NCI-H2107 treated with DMSO at 0.1 percent for 48 hours (cell line): ENCODE measurements around the gene CLEC2A.
"Not testable (repeated sequence)": the region's sequence is repeated elsewhere in the genome, so short reads cannot be mapped to it uniquely, and the experiment has no call there.

Experiments
- DNase-seq: peaks from one replicate; lab custom pipeline; 2025; ENCODE audit not compliant: unreplicated experiment; lab: John Stamatoyannopoulos, UW

Gene CLEC2A

GRCh38 chr12:9883175-9883574 lies 49.0 kb downstream of the CLEC2A start:
- DNase-seq: no peak

GRCh38 chr12:9881988-9882387 lies 50.2 kb downstream of the CLEC2A start:
- DNase-seq: no peak

GRCh38 chr12:9881246-9881645 lies 50.9 kb downstream of the CLEC2A start, which contains the start of gene KLRF2:
Gene KLRF2 (plus strand): TSS chr12:9881489. CDS start chr12:9881596, 107 bp downstream.
- DNase-seq: no peak

- DNase-seq: no peak
These were observed 51.6 kb downstream of the CLEC2A start for GRCh38 chr12:9880532-9881078.

GRCh38 chr12:9876120-9876519 lies 56.0 kb downstream of the CLEC2A start:
- DNase-seq: not testable (repeated sequence)

- no peak for DNase-seq
These were observed 59.4 kb downstream of the CLEC2A start for GRCh38 chr12:9872742-9873141.

GRCh38 chr12:9872162-9872561 lies 60.0 kb downstream of the CLEC2A start:
- no peak for DNase-seq

GRCh38 chr12:9870286-9870866 lies 61.8 kb downstream of the CLEC2A start:
- DNase-seq: no peak

- DNase-seq: no peak
These were observed 62.6 kb downstream of the CLEC2A start, which contains the start of gene CLEC2B for GRCh38 chr12:9869307-9870161. Gene CLEC2B (minus strand): TSS chr12:9869354.

- no peak for DNase-seq
These were observed 63.2 kb downstream of the CLEC2A start for GRCh38 chr12:9868951-9869306.

- no peak for DNase-seq
These were observed 63.8 kb downstream of the CLEC2A start for GRCh38 chr12:9868311-9868801.

GRCh38 chr12:9867531-9867930 lies 64.6 kb downstream of the CLEC2A start:
- DNase-seq: no peak

- no peak for DNase-seq
These were observed 65.3 kb downstream of the CLEC2A start for GRCh38 chr12:9866860-9867269.

GRCh38 chr12:9864913-9865675 lies 67.1 kb downstream of the CLEC2A start:
- DNase-seq: no peak
